ENCODE measurements around the gene ATE1.
"Not testable (repeated sequence)": the region's sequence is repeated elsewhere in the genome, so short reads cannot be mapped to it uniquely, and the experiment has no call there.

ATE1 gene

GRCh38 chr10:121736315-121737130 lies 191.3 kb downstream of the ATE1 start:
- no peak for DNase-seq (ENCODE audit: low spot score)

DNA sequence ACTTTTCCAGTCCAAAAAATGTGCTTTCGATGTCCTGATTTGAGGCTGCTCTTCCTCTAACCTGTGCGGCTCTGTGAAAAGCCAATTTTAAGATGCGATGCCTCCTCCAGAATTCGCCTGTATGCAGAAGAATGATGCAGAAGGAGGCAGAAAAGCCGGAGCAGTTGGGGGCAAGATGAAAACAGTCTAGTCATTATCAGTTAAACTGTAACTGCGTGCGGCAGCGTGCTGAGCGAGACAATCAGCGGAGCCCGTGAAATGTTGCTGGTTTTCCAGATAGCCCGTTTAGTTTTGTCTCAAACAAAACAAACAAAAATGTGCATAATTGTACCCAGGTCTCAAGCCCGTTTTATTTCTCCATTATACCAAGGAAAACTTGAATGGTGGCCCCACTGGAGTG lies 192.6 kb downstream of the ATE1 start:
- no peak for DNase-seq (ENCODE audit: low spot score)

DNA sequence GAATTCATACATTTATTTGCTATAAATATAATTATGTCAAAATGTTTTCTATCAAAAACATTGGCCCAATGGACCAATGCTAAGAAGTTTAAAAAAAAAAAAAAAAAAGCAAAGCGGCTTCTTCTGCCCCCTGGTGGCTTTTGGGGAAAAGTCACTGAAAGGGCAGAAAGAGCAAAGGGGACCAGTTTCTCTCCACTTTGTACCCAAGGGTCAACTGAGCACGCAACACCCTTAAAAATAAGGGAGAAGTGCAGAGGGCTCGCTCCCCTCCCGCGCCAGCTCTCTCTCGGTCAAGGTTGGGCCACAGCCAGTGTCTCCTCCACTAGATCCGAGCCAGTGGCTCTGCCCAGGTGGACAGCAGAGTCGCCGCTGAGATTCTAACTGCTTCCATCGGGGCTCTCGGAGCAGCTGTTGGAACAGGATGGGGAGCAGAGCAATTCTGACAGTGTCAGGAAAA lies 193.2 kb downstream of the ATE1 start:
- DNase-seq (ENCODE audit: low spot score): peak; percentile 31

GRCh38 chr10:121732656-121733445 lies 195.0 kb downstream of the ATE1 start:
- no peak for DNase-seq (ENCODE audit: low spot score)

DNA sequence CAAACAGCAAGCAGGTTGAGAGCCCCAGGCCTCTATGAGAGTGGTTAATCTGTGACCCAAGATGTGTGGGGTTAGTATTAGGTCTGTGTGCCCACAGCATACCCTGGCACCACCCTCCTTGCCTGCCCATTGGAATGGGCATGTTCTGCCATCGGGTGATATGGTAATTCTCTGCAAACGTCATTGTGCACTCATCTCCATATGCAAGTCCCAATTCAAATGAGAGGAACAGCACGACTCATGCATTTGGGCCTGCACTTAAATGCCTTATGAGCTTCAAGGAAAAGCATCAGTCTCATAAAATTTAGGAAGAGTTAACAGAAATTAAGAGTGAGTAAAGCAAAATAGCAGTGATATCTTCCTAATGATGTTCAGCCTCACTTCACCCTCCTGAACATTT lies 195.7 kb downstream of the ATE1 start:
- no peak for DNase-seq (ENCODE audit: low spot score)

DNA sequence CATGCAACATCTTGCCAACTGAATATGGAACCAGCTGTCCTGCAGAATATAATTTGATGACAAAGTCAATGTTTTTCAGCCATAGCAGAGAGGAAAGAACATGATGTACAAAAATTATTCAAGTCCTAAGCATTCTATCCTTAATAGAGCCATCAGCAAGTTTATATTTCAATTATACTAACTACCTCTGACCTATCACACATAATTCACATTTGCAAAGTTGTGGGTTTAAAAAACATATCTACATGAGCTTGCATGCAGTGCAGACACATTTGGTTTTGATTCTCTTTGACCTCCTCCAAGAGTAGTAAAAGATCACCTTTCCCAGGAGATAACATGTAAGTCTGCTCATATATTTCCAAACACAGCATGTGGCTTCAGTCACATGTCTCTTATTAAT lies 203.5 kb downstream of the ATE1 start:
- DNase-seq (ENCODE audit: low spot score): no peak

DNA sequence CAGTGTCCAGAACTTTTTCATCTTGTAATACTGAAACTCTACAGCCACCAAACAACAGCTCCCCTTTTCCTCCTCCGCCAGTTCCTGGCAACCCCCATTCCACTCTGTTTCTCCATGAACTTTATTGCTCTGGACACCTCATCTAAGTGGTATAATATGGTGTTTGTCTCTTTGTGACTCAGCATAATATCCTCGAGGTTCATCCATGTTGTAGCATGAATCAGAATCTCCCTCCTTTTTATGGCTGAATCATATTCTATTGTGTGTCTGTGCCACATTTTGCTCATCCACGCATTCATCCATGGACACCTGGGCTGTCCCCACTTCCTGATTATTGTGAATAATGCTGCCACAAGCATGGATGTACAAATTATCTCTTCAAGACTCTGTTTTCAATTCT lies 205.2 kb downstream of the ATE1 start:
- DNase-seq (ENCODE audit: low spot score): no peak

- no peak for DNase-seq (ENCODE audit: low spot score)
These were observed 206.6 kb downstream of the ATE1 start for GRCh38 chr10:121721257-121721656.

DNA sequence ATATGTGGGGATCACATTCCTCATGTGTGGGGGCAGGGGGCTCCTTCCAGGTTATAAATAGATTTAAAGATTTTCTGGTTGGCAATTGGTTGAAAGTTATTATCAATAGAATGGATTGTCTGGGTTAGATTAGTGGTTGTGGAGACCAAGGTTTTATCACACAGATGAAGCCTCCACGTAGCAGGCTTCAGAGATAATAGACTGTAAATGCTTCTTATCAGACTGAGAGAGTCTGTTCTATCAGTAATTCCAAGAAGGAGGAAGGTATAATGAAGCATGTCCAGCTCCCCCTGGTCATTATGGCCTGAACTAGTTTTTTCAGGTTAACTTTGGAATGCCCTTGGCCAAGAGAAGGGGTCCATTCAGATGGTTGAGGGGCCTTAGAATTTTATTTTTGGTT lies 211.9 kb downstream of the ATE1 start:
- no peak for DNase-seq (ENCODE audit: low spot score)

DNA sequence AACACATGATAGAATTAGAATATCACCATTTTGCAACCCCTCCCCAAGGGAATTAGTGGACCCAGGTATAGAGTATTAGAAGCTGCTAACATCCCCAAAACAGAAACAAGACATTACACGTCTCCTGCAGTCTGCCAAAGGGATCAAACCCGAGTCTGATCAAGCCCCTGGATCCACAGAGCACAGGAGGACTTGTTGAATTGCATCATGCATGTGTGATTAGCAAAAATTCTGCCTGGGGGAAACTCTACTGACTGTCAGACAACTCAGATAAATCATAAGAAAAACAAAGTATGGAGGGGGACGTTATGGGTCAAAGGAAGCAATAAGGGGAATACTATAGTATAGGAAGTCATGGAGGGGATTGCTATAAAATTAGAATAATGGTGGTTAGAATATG lies 212.8 kb downstream of the ATE1 start:
- no peak for DNase-seq (ENCODE audit: low spot score)

- DNase-seq (ENCODE audit: low spot score): no peak
These were observed 214.3 kb downstream of the ATE1 start for GRCh38 chr10:121713486-121713885.

DNA sequence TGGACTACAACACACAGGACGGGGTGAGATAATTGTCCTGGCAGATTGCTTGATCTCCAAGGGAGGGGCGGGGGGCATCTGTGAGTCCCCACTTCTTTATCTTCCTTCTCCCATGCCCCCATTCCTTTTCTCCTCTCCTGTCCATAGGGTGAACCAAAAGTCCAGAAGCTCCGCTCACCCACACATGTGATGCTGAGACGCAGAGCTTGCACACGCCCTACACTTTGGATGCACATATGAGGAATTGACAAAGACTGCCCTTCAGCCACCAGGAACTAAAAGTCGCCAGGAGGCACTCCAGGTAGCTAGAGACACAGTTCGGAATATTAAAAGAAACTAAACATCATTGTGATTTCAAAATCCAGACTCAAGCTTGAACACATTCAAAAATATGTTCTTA lies 216.9 kb downstream of the ATE1 start:
- DNase-seq (ENCODE audit: low spot score): no peak

DNA sequence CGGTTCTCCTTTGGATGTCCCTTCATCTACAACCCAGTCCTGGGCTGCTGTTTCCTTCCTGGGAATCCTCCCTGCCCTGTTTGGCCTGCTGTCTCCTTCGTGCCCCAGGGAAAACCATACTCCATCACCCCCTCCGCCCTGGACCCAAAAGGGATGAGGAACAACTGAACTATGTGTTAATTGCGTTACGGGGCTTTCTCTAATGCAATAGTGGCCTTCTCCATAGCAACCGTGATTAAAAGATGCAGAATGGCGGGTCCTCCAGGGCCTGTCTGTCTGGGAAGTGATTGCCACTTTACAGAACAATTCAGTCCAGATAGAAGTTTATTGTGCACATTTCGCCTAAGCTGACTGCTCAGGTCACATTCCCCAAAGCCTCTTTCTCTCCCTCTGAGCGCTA lies 217.6 kb downstream of the ATE1 start:
- no peak for DNase-seq (ENCODE audit: low spot score)

- peak; percentile 8 for DNase-seq (ENCODE audit: low spot score)
These were observed 218.2 kb downstream of the ATE1 start for GRCh38 chr10:121709675-121710073.

- DNase-seq (ENCODE audit: low spot score): no peak
These were observed 218.8 kb downstream of the ATE1 start for GRCh38 chr10:121708728-121709674.

GRCh38 chr10:121702351-121703320 lies 225.2 kb downstream of the ATE1 start:
- peak; percentile 17 for DNase-seq (ENCODE audit: low spot score)

DNA sequence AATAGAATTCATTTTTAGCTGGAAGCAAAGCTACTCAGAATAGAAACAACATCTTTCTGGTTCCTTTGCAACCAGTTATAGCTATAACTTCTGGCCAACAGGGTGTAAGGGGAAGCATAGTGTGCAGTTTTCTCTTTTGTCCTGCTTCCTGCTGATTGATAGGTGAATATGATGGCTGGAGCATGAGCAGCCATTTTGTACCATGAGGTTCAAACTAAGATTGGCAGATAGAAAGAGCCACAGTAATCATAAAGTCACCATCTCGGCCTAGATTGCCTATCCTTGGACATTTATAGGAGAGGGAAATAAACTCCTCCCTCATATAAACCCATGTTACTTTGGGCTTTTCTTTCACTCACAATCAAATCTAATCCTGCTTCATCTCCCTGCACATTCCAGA lies 227.4 kb downstream of the ATE1 start:
- DNase-seq (ENCODE audit: low spot score): no peak

DNA sequence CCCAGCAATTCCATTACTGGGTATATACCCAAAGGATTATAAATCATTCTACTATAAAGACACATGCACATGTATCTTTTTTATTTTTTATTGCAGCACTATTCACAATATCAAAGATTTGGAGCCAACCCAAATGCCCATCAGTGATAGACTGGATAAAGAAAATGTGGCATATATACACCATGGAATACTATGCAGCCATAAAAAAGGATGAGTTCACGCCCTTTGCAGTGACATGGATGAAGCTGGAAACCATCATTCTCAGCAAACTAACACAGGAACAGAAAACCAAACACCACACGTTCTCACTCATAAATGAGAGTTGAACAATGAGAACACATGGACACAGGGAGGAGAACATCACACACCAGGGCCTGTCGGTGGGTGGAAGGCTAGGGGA lies 228.1 kb downstream of the ATE1 start:
- DNase-seq (ENCODE audit: low spot score): not testable (repeated sequence)

DNA sequence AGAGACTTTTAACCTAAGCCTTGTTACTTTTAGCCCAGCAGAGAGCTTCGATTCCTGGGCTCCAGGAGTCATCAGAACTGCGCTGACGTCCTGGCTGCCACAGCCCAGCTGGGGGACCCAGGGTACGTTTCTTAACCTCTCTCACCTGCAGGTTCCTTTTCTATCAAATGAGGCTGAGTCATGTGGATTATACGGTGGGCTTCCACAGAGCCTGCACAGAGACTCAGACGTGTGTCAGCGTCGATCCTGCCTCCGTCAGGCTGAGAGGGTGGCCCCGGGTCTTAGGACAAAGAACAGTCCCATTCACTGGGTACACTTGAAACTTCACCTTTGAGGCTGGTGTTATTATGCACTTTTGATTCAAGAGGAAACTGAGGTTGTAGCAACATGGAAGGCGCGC lies 228.9 kb downstream of the ATE1 start:
- DNase-seq (ENCODE audit: low spot score): no peak

- DNase-seq (ENCODE audit: low spot score): no peak
These were observed 229.5 kb downstream of the ATE1 start for GRCh38 chr10:121698336-121698735.

DNA sequence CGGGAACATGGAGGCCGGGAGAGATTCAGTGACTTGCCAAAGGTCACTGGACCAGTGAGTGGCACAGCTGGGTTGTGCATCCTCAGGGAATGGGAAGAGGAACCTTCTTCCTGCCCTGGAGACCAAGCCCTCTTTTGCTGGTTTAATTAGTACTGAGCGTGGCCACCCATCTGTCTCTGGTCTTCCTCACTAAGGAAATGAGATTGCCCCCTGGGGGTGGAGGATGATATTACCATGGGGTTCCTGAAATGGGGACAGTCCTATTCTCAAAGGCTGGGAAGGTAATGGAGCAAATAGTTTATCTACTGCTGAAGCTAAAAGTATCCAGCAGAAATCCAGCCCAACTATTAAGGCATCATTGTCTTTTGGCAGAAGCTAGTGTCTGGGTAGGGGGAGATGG lies 231.0 kb downstream of the ATE1 start:
- DNase-seq (ENCODE audit: low spot score): no peak

All from hepatic stellate cell (primary cell).